Measurements from ENCODE around the gene EIF4G1. TPM values are rescaled to one million over a fixed set of nuclear protein-coding genes. Genes with fewer than 3 reads are reported as not detected.
"Not testable (repeated sequence)": the region's sequence is repeated elsewhere in the genome, so short reads cannot be mapped to it uniquely, and the experiment has no call there.

The EIF4G1 gene
- total RNA-seq, 1 donor: 234 TPM

DNA sequence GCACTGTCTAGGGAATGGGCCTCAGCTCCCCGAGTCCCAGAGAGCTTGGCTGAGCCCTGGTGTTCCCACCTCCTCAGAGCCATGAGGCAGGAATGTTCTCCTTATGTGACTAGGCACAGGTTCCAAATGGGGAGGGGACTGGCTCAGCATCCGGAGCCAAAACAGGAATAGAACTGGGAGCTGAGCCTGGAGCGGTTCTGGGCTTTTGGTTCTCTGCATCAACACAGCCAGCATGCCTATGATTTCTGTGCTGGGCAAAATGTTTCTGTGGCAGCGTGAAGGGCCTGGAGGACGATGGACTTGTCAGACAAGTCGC, 23.0 kb downstream of the EIF4G1 start, which contains the start of gene FAM131A:
TSS of gene FAM131A (plus strand) at position 202 of the 316 bp plus-strand sequence. CDS start at position 233, 31 bp downstream.
- TF ChIP-seq, protein P1, sequence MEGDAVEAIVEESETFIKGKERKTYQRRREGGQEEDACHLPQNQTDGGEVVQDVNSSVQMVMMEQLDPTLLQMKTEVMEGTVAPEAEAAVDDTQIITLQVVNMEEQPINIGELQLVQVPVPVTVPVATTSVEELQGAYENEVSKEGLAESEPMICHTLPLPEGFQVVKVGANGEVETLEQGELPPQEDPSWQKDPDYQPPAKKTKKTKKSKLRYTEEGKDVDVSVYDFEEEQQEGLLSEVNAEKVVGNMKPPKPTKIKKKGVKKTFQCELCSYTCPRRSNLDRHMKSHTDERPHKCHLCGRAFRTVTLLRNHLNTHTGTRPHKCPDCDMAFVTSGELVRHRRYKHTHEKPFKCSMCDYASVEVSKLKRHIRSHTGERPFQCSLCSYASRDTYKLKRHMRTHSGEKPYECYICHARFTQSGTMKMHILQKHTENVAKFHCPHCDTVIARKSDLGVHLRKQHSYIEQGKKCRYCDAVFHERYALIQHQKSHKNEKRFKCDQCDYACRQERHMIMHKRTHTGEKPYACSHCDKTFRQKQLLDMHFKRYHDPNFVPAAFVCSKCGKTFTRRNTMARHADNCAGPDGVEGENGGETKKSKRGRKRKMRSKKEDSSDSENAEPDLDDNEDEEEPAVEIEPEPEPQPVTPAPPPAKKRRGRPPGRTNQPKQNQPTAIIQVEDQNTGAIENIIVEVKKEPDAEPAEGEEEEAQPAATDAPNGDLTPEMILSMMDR (IDR thresholded peaks at IDR 0.05; ENCODE audit: insufficient read depth, low read length): no peak
- H3K4me3 ChIP-seq (ENCODE audit: low read depth, low read length): peak within 1 kb of the TSS; percentile 77
- peak; percentile 87 for DNase-seq (ENCODE audit: low read depth)

DNA sequence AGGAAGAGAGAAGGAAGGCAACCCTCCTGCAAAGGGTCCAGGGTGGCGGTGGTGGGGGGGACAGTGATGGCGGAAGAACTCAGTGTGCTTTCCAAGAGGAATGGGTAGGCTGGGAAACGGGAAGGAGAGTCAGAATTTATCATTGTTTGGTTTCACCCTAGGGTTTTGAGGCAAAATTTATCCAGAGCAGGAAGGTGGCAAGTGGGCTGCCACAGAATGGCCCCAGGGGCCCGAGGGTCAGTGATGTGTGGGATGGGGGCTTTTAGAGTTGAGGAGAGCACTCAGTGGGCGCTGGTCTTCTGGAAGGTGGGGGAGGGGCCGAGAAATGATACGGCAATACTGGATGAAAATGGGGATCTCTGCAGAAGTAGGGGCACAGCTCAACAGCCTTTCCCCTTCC, 23.6 kb downstream of the EIF4G1 start:
- peak overlapping the region; percentile 77 for H3K4me3 ChIP-seq (ENCODE audit: low read depth, low read length)
- no peak for DNase-seq (ENCODE audit: low read depth)
- TF ChIP-seq, protein P1 (IDR thresholded peaks at IDR 0.05; ENCODE audit: insufficient read depth, low read length): no peak

- TF ChIP-seq, protein P1 (IDR thresholded peaks at IDR 0.05; ENCODE audit: insufficient read depth, low read length): peak; percentile 35
- peak; percentile 86 for DNase-seq (ENCODE audit: low read depth)
- H3K4me3 ChIP-seq (ENCODE audit: low read depth, low read length): peak overlapping the region; percentile 77
These were observed 24.1 kb downstream of the EIF4G1 start for GRCh38 chr3:184338511-184338945.

DNA sequence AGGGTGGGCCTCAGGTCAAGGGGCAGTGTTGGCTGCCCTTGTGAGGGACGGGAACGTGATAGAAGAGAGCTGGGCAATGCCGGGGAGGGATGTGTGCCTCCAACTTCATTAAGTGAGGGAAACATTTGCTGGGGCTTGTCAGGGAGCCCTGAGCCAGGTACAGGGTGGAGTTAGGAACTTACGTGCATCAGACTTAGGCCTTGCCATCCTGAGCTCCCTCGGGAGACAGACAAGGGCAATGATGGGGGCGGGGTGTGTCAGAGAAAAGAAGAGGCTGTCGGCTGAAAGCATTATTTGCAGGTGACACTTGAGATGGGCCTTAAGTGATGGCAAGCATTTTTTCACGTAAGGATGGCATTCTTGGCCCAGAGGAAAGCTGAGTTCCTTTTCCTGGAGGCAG, 24.6 kb downstream of the EIF4G1 start:
- TF ChIP-seq, protein P1 (IDR thresholded peaks at IDR 0.05; ENCODE audit: insufficient read depth, low read length): no peak
- no peak for DNase-seq (ENCODE audit: low read depth)
- H3K4me3 ChIP-seq (ENCODE audit: low read depth, low read length): peak overlapping the region; percentile 77

DNA sequence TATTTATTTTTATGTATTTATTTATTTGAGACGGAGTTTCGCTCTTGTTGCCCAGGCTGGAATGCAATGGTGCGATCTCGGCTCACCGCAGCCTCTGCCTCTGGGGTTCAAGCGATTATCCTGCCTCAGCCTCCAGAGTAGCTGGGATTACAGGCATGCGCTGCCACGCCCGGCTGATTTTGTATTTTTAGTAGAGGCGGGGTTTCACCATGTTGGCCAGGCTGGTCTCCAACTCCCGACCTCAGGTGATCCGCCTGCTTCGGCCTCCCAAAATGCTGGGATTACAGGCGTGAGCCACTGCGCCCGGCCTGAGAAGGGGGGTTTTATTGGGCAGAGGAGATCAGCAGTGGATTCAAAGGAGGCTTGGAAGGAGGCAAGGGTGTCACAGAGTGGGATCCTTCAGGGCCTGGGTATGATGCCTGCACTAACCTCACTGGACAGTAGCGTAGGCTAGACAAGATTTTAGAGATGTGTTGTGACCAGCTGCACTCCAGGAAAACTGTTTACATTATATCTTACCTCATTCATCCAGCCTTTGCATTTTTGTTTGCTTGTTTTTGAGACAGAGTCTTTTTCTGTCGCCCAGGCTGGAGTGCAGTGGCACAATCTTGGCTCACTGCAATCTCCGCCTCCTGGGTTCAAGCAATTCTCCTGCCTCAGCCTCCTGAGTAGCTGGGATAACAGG, 25.2 kb downstream of the EIF4G1 start:
- not testable (repeated sequence) for DNase-seq (ENCODE audit: low read depth); H3K4me3 ChIP-seq (ENCODE audit: low read depth, low read length)

- DNase-seq (ENCODE audit: low read depth): no peak
- TF ChIP-seq, protein P1 (IDR thresholded peaks at IDR 0.05; ENCODE audit: insufficient read depth, low read length): no peak
- H3K4me3 ChIP-seq (ENCODE audit: low read depth, low read length): no peak overlapping the region
These were observed 27.5 kb downstream of the EIF4G1 start for GRCh38 chr3:184341925-184342324.

- no peak for DNase-seq (ENCODE audit: low read depth)
- H3K4me3 ChIP-seq (ENCODE audit: low read depth, low read length): no peak overlapping the region
- TF ChIP-seq, protein P1 (IDR thresholded peaks at IDR 0.05; ENCODE audit: insufficient read depth, low read length): no peak
These were observed 28.9 kb downstream of the EIF4G1 start for GRCh38 chr3:184343200-184343876.

Measured in fibroblast of the aortic adventitia (primary cell).